Astrocyte (in vitro differentiated cells and primary cell): ENCODE measurements around the gene STK24. TPM values are rescaled to one million over a fixed set of nuclear protein-coding genes. Genes with fewer than 3 reads are reported as not detected.

Experiments
- DNase-seq: peaks from one replicate; pipeline ENCODE4 v3.0.0-alpha.2; 2010; ENCODE audit warnings: low read depth
- FAIRE-seq: peaks from 2 replicates; lab custom pipeline; 2011; peaks lifted over from hg19 to GRCh38; lab: Jason Lieb, UNC
- H2AFZ ChIP-seq: 2 replicates; pipeline ENCODE4 v1.6.0; 2012; ENCODE audit warnings: low read depth, low read length, inconsistent platforms
- H3K27ac ChIP-seq: 2 replicates; pipeline ENCODE4 v1.5.1; 2011; ENCODE audit warnings: low read depth, low read length, inconsistent platforms
- H3K27me3 ChIP-seq: 2 replicates; pipeline ENCODE4 v1.6.0; 2011; ENCODE audit warnings: low read length, inconsistent platforms; ENCODE audit not compliant: insufficient read depth
- H3K36me3 ChIP-seq: 2 replicates; pipeline ENCODE4 v1.5.1; 2011; ENCODE audit warnings: low read length, inconsistent platforms; ENCODE audit not compliant: insufficient read depth
- H3K4me1 ChIP-seq: 2 replicates; pipeline ENCODE4 v1.5.1; 2011; ENCODE audit warnings: low read length, inconsistent platforms; ENCODE audit not compliant: insufficient read depth
- H3K4me2 ChIP-seq: 2 replicates; pipeline ENCODE4 v1.6.0; 2012; ENCODE audit warnings: low read length, inconsistent platforms
- H3K4me3 ChIP-seq: 2 replicates; pipeline ENCODE4 v1.5.1; 2011; ENCODE audit warnings: low read depth, mild to moderate bottlenecking, low read length, inconsistent platforms; ENCODE audit not compliant: insufficient read depth
- H3K79me2 ChIP-seq: 2 replicates; pipeline ENCODE4 v1.6.0; 2012; ENCODE audit warnings: mild to moderate bottlenecking, low read length, inconsistent platforms; ENCODE audit not compliant: insufficient read depth
- H3K9ac ChIP-seq: 2 replicates; pipeline ENCODE4 v1.6.0; 2012; ENCODE audit warnings: mild to moderate bottlenecking, low read length, inconsistent platforms
- H3K9me3 ChIP-seq: 2 replicates; pipeline ENCODE4 v1.5.1; 2012; ENCODE audit warnings: low read depth, mild to moderate bottlenecking, low read length, inconsistent platforms; ENCODE audit not compliant: insufficient read depth
- H4K20me1 ChIP-seq: 2 replicates; pipeline ENCODE4 v1.6.0; 2012; ENCODE audit warnings: low read length, inconsistent platforms; ENCODE audit not compliant: insufficient read depth
- H3K27ac Mint-ChIP-seq: one replicate; pipeline ENCODE4 v1.8.0; 2021; ENCODE audit warnings: mild to moderate bottlenecking, mixed read lengths; ENCODE audit not compliant: unreplicated experiment
- H3K27me3 Mint-ChIP-seq: one replicate; pipeline ENCODE4 v1.8.0; 2021; ENCODE audit warnings: low read depth, mixed read lengths; ENCODE audit not compliant: unreplicated experiment
- H3K36me3 Mint-ChIP-seq: one replicate; pipeline ENCODE4 v1.8.0; 2021; ENCODE audit warnings: low read depth, mixed read lengths; ENCODE audit not compliant: unreplicated experiment
- H3K4me1 Mint-ChIP-seq: one replicate; pipeline ENCODE4 v1.8.0; 2021; ENCODE audit warnings: low read depth, mixed read lengths; ENCODE audit not compliant: unreplicated experiment
- H3K4me3 Mint-ChIP-seq: one replicate; pipeline ENCODE4 v1.8.0; 2021; ENCODE audit warnings: mild to moderate bottlenecking, moderate library complexity, mixed read lengths; ENCODE audit not compliant: unreplicated experiment
- H3K9me3 Mint-ChIP-seq: one replicate; pipeline ENCODE4 v1.8.0; 2021; ENCODE audit warnings: mild to moderate bottlenecking, mixed read lengths; ENCODE audit not compliant: unreplicated experiment
- CTCF ChIP-seq: IDR thresholded peaks from 2 replicates; pipeline ENCODE4 v1.5.1; 2011; ENCODE audit warnings: low read depth, mild to moderate bottlenecking, inconsistent platforms, low read length, moderate library complexity; ENCODE audit not compliant: insufficient read depth
- EZH2 ChIP-seq: IDR thresholded peaks from 2 replicates; pipeline ENCODE4 v1.6.1; 2012; ENCODE audit warnings: mild to moderate bottlenecking, low read length, inconsistent platforms; ENCODE audit not compliant: insufficient read depth
- total RNA-seq: library from RNA; stranded (reverse); gene quantifications from 2 replicates; pipeline ENCODE4 v1.2.1, GENCODE V29; 2021

Gene STK24
- total RNA-seq, 1 donor from 2014 or later = 96.1 TPM

- no peaks in the 10 kb centered on the region for H3K9me3 ChIP-seq
- no peak overlapping the region for H2AFZ ChIP-seq
- no peak overlapping the region for H3K4me3 ChIP-seq
- Mint-ChIP-seq H3K27ac (peak overlapping the region; percentile 62), H3K4me3 (no peak overlapping the region), H3K9me3 (no peaks in the 10 kb centered on the region), H3K27me3 (no peaks in the 10 kb centered on the region), H3K36me3 (peaks cover 24% of the 10 kb centered on the region), H3K4me1 (peaks cover 38% of the 10 kb centered on the region)
- TF ChIP-seq EZH2 = no peak
- H3K4me2 ChIP-seq = no peak overlapping the region
- FAIRE-seq (no peak), DNase-seq (no peak)
- peaks cover 20% of the 10 kb centered on the region for H3K36me3 ChIP-seq
- peaks cover 53% of the 10 kb centered on the region for H4K20me1 ChIP-seq
- no peak overlapping the region for H3K9ac ChIP-seq
- peak overlapping the region; percentile 12 for H3K27ac ChIP-seq
- H3K4me1 ChIP-seq = peaks cover 35% of the 10 kb centered on the region
- H3K79me2 ChIP-seq = no peaks in the 10 kb centered on the region
- H3K27me3 ChIP-seq = no peaks in the 10 kb centered on the region
Measured at GRCh38 chr13:98450026-98450425, 126.9 kb downstream of the STK24 start.

- H3K79me2 ChIP-seq = no peaks in the 10 kb centered on the region
- Mint-ChIP-seq H3K9me3 (no peaks in the 10 kb centered on the region), H3K36me3 (peaks cover 21% of the 10 kb centered on the region), H3K27ac (no peak overlapping the region), H3K4me3 (no peak overlapping the region), H3K4me1 (peaks cover 34% of the 10 kb centered on the region), H3K27me3 (no peaks in the 10 kb centered on the region)
- H3K27me3 ChIP-seq = no peaks in the 10 kb centered on the region
- peaks cover 20% of the 10 kb centered on the region for H3K36me3 ChIP-seq
- H3K9me3 ChIP-seq = no peaks in the 10 kb centered on the region
- DNase-seq = no peak
- no peak for TF ChIP-seq EZH2
- no peak for TF ChIP-seq CTCF
- peaks cover 50% of the 10 kb centered on the region for H4K20me1 ChIP-seq
- H3K4me2 ChIP-seq = no peak overlapping the region
- no peak overlapping the region for H3K4me3 ChIP-seq
- FAIRE-seq = no peak
- H2AFZ ChIP-seq = no peak overlapping the region
- H3K9ac ChIP-seq = no peak overlapping the region
- H3K4me1 ChIP-seq = peaks cover 27% of the 10 kb centered on the region
- H3K27ac ChIP-seq = no peak overlapping the region
Measured at GRCh38 chr13:98449273-98449672, 127.6 kb downstream of the STK24 start.

- Histone ChIP-seq H3K36me3 (peaks cover 20% of the 10 kb centered on the region), H3K9ac (no peak overlapping the region), H4K20me1 (peaks cover 46% of the 10 kb centered on the region), H2AFZ (no peak overlapping the region), H3K27ac (no peak overlapping the region), H3K4me3 (no peak overlapping the region), H3K4me2 (no peak overlapping the region), H3K9me3 (no peaks in the 10 kb centered on the region), H3K27me3 (no peaks in the 10 kb centered on the region), H3K4me1 (peaks cover 29% of the 10 kb centered on the region), H3K79me2 (no peaks in the 10 kb centered on the region)
- FAIRE-seq (no peak), DNase-seq (no peak)
- Mint-ChIP-seq H3K36me3 (peaks cover 22% of the 10 kb centered on the region), H3K4me3 (no peak overlapping the region), H3K9me3 (no peaks in the 10 kb centered on the region), H3K4me1 (peaks cover 36% of the 10 kb centered on the region), H3K27ac (no peak overlapping the region), H3K27me3 (no peaks in the 10 kb centered on the region)
- no peak for TF ChIP-seq CTCF
- no peak for TF ChIP-seq EZH2
Measured at GRCh38 chr13:98448642-98448928, 128.3 kb downstream of the STK24 start.
